Mononuclear cell (primary cell): ENCODE results near the gene PAQR6. TPM values are rescaled to one million over a fixed set of nuclear protein-coding genes. Genes with fewer than 3 reads are reported as not detected.

Source experiments
- H3K27me3 ChIP-seq: 2 replicates; pipeline ENCODE4 v1.6.0; 2011; ENCODE audit warnings: low read length, control low read depth; ENCODE audit not compliant: insufficient read depth
- H3K4me1 ChIP-seq: 2 replicates; pipeline ENCODE4 v1.5.1; 2011; ENCODE audit warnings: mild to moderate bottlenecking, low read length, control low read depth; ENCODE audit not compliant: insufficient read depth
- H3K4me3 ChIP-seq: 2 replicates; pipeline ENCODE4 v1.5.1; 2011; ENCODE audit warnings: mild to moderate bottlenecking, low read length, moderate library complexity
- H3K9me3 ChIP-seq: 2 replicates; pipeline ENCODE4 v1.5.1; 2011; ENCODE audit warnings: low read depth, mild to moderate bottlenecking, control low read depth, low read length
- total RNA-seq: library from RNA; depleted of rRNA; stranded (reverse); fragments of >200 nt; gene quantifications from one replicate; pipeline ENCODE4 v1.2.3, GENCODE V29; 2012

Gene PAQR6
- total RNA-seq, result 0.94 TPM

DNA sequence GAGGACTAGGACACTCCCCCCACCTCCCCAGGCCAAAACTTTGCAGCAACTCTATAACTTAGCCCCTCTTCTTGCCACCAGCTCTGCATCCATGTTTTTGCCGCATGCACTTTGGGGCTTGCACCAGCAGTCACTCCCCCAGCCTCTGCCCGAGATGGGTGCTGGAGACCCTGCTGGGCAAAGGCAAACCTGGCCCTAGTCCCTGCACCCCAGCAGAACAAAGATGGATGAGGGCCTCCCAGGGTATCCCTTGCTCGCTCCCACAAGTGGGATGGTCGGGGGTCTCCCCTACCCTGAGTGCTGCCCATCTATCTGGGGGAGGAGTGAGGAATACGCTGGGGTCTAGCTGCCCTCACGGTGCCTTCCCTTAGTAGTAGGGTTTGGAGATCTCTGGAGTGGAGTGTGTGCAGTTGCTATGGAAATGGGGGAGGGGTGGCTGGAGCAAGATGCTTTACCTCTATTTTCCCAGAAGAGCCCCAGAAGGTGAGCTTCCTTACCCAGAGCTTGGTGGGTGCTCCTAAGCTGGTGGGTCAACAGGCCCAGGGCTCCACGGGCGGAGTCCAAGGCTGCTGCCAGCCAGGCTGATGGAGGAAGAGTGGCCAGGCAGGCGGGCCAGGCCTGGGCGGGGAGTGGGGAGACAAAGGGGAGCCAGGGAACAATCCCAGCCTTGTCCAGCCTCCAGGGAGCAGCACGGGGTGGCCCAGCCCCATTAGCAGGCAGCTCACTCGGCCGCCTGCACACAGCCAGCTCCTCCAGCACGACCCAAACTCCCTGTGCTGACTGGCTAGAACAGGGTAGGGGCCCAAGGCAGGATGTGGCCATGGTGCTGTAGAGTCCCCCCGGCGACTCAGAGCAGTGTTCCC lies at the start of gene PAQR6:
PAQR6 (minus strand) TSS at position 597 of the 863 bp plus-strand sequence. CDS start 1,325 bp downstream, outside the sequence.
- Histone ChIP-seq H3K4me1 (peaks cover 17% of the 10 kb centered on the region), H3K4me3 (no peak within 1 kb of the TSS), H3K27me3 (peaks cover 8% of the 10 kb centered on the region), H3K9me3 (no peaks in the 10 kb centered on the region)

- no peaks in the 10 kb centered on the region for H3K27me3 ChIP-seq
- H3K4me1 ChIP-seq, result peaks cover 30% of the 10 kb centered on the region
- H3K9me3 ChIP-seq, result no peaks in the 10 kb centered on the region
- peak within 1 kb of the TSS; percentile 50 for H3K4me3 ChIP-seq
Measured at GRCh38 chr1:156295391-156295947, 47.6 kb upstream of the PAQR6 start, which contains the start of gene GLMP. TSS of gene GLMP (minus strand) at chr1:156295679. CDS start at chr1:156295645, 34 bp downstream.

DNA sequence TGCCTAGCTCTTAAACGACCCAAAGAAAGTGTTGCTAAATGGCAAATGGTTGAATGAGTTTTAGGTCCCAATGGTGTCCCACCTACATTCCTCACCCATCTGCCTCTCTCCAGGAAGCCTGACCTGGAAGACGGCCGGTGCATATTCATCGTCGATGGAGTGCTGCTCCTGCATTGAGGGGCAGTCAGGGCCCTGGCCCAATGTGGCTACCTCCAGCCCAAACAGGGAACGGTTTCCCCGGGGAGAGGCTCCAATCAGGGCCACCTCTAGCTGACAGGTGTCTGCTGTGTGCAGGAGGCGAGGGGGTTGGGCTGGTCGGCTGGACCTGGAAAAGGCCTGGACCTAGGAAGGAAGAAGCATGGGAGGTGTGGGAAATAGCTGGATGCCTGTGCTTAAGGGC lies 46.0 kb upstream of the PAQR6 start:
- Histone ChIP-seq H3K4me3 (no peak overlapping the region), H3K27me3 (no peaks in the 10 kb centered on the region), H3K9me3 (no peaks in the 10 kb centered on the region), H3K4me1 (peaks cover 30% of the 10 kb centered on the region)

DNA sequence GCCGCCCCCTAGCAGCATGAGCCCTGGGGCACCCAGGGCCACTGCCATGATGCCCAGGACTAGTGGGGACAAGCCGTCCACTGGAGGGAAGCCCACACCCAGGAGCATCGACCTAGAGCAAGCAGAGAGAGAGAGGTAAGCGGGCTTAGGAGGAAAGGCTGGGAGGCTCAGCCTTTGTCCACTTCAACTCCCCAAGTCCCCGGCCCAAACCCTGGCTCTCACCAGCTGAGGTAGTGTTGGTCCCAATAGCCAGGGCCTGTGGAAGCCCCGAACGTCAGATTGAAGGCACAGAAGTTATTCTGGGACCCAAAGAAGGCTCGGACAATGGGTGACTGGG lies 45.2 kb upstream of the PAQR6 start:
- Histone ChIP-seq H3K9me3 (no peaks in the 10 kb centered on the region), H3K4me3 (no peak overlapping the region), H3K4me1 (peaks cover 30% of the 10 kb centered on the region), H3K27me3 (no peaks in the 10 kb centered on the region)

GRCh38 chr1:156291226-156292061 lies 43.6 kb upstream of the PAQR6 start:
- Histone ChIP-seq H3K9me3 (no peaks in the 10 kb centered on the region), H3K27me3 (no peaks in the 10 kb centered on the region), H3K4me3 (no peak overlapping the region), H3K4me1 (peaks cover 30% of the 10 kb centered on the region)

DNA sequence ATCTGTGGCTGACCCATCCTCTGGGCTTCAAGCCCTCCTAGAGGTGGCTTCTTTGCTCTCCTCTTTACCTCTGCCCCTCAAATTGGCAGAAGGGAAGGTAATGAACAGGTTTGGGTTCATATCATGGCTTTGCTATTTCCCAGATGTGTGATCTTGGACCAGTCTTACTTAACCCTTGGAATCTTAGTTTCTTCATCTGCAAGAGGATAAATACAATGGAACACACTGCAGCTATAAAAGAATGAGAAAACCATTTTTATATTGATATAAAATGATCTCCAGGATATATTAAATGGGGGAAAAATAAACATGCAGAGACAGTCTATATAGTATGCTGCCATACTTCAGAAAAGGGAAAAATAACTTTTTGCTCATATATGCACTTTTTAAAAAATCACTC lies 42.0 kb upstream of the PAQR6 start:
- no peak overlapping the region for H3K4me3 ChIP-seq
- peaks cover 26% of the 10 kb centered on the region for H3K4me1 ChIP-seq
- H3K9me3 ChIP-seq, result no peaks in the 10 kb centered on the region
- H3K27me3 ChIP-seq, result no peaks in the 10 kb centered on the region

GRCh38 chr1:156286061-156286460 lies 38.2 kb upstream of the PAQR6 start:
- Histone ChIP-seq H3K4me3 (no peak overlapping the region), H3K4me1 (peaks cover 40% of the 10 kb centered on the region), H3K27me3 (no peaks in the 10 kb centered on the region), H3K9me3 (no peaks in the 10 kb centered on the region)

GRCh38 chr1:156285437-156285836 lies 37.6 kb upstream of the PAQR6 start:
- no peaks in the 10 kb centered on the region for H3K27me3 ChIP-seq
- H3K9me3 ChIP-seq, result no peaks in the 10 kb centered on the region
- H3K4me1 ChIP-seq, result peaks cover 44% of the 10 kb centered on the region
- H3K4me3 ChIP-seq, result no peak overlapping the region

DNA sequence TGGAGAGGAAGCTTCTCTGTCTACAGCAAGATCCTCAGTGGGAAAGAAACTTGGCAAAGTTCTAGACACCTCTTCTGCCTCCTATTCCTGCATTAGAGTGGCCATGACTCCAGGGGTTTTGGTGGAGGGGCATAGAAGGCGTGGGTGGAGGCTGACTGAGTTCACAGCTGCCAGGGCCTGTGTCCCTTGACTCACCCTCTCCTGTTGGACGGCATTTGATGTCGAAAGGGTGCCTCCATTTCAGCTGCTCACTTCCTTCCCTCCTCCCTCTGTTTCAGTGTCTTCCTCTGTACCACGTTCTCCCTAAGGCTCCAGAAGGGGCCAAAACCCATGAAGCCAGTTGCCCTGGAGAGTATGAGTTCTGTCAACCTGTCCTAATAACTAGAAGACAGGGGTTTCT lies 36.9 kb upstream of the PAQR6 start:
- Histone ChIP-seq H3K4me1 (peaks cover 50% of the 10 kb centered on the region), H3K4me3 (no peak overlapping the region), H3K27me3 (no peaks in the 10 kb centered on the region), H3K9me3 (no peaks in the 10 kb centered on the region)

GRCh38 chr1:156284112-156284511 lies 36.3 kb upstream of the PAQR6 start, which contains the start of gene TMEM79:
TSS of gene TMEM79 (plus strand) at chr1:156284325. CDS start at chr1:156285227, 902 bp downstream.
- H3K4me1 ChIP-seq, result peaks cover 54% of the 10 kb centered on the region

DNA sequence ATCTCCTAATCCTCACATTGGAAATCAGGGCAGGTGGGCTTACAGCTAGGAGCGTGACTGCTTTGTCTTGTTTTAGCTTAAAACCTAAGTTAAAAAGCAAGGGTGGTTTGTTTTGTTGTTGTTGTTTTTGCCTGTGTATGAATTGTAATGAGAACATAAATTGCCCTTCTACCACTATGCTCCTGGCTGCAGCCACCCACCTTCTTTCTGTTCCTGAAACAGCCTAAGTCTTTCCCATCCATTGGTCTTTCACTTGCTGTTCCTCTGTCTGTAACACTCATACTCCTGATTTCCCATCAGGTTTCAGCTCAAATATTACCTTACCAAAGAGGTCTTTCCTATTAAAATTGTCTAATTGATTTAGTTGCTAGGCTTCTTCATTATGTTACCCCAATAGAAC lies 35.7 kb upstream of the PAQR6 start:
- peaks cover 60% of the 10 kb centered on the region for H3K4me1 ChIP-seq
- no peaks in the 10 kb centered on the region for H3K9me3 ChIP-seq
- H3K27me3 ChIP-seq, result no peaks in the 10 kb centered on the region
- H3K4me3 ChIP-seq, result peak overlapping the region; percentile 89

More at GRCh38 chr1:156284112-156284511, 36.3 kb upstream of the PAQR6 start, which contains the start of gene TMEM79:
- H3K4me3 ChIP-seq, result peak within 1 kb of the TSS; percentile 89
- no peaks in the 10 kb centered on the region for H3K27me3 ChIP-seq
- no peaks in the 10 kb centered on the region for H3K9me3 ChIP-seq

- peak within 1 kb of the TSS; percentile 89 for H3K4me3 ChIP-seq
- H3K9me3 ChIP-seq, result no peaks in the 10 kb centered on the region
- no peaks in the 10 kb centered on the region for H3K27me3 ChIP-seq
- peaks cover 69% of the 10 kb centered on the region for H3K4me1 ChIP-seq
Measured at GRCh38 chr1:156282479-156283222, 34.8 kb upstream of the PAQR6 start, which contains the start of gene SMG5. TSS of gene SMG5 (minus strand) at chr1:156282825. CDS start at chr1:156282680, 145 bp downstream.

DNA sequence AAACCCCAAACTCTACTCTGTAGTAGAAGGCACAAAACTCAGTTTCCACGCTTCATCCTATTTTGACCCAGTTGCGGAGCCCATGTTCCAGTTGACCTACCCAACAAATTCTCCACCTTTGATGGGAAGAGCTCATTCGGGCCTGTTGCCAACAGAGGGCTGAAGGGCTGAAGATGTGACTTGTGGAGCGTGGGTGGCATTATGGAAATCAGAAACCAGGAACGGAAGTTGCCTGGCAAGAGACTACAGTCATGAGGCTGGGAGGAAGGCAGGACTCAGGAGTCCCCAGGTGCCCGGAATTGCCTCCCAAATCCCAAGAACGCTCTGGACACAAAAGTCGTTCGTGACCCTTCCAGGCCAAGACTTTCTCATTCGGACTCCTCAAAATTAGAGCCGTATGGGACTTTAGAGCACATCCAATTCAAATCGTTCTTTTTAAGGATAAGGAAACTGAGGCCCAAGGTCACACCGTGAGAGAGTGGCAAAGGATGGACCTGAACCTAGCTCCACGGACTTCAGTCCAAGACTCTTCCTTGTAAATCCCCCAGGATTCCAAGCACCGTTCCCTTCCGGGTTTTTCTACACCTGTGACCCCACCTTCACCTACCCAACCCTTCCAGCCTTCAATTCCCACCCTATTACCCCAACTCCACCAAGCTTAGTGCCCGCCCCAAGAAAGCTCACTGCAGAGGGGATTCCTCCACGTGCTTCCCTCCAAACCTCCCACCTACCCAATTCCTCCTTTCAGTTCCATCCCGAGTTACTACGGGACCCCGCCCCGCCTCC lies 34.0 kb upstream of the PAQR6 start:
- peaks cover 76% of the 10 kb centered on the region for H3K4me1 ChIP-seq
- H3K4me3 ChIP-seq, result peak overlapping the region; percentile 89
- no peaks in the 10 kb centered on the region for H3K9me3 ChIP-seq
- no peaks in the 10 kb centered on the region for H3K27me3 ChIP-seq

DNA sequence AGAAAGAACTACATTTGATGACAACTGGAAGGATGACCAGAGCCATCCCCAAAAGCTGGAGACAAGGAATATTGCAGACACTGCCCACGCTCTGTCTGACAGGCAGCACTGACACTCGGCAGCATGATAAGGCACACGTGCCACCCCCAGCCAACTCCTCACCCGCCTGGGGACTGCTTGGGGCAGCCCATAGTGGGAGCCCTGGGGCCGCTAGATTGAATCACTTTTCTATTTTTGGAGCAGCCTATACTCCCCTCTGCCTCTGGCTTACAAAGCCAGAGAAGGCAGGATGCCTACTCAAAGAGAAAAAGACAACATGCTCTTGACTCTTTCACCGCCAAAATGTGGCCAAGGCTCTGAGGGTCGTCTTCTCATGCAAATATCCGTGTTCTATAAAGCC lies 33.4 kb upstream of the PAQR6 start:
- no peaks in the 10 kb centered on the region for H3K9me3 ChIP-seq
- no peaks in the 10 kb centered on the region for H3K27me3 ChIP-seq
- peaks cover 82% of the 10 kb centered on the region for H3K4me1 ChIP-seq
- peak overlapping the region; percentile 89 for H3K4me3 ChIP-seq
